HepG2 (cell line): ENCODE data around the gene DUS1L. TPM values are rescaled to one million over a fixed set of nuclear protein-coding genes. Genes with fewer than 3 reads are reported as not detected.

Experiments used
- BCL3 ChIP-seq: sonication (generic); formaldehyde crosslinking; IDR thresholded peaks from 2 replicates; pipeline ENCODE4 v1.5.1; 2020; ENCODE audit warnings: mild to moderate bottlenecking, missing genetic modification reagents, moderate library complexity
- DZIP1 ChIP-seq: sonication (generic); formaldehyde crosslinking; IDR thresholded peaks from 2 replicates; pipeline ENCODE4 v1.5.0; 2020; ENCODE audit warnings: mild to moderate bottlenecking, missing genetic modification reagents
- FOXP1 ChIP-seq, 2 experiments: fragments of 450-650 bp in 1 of 2; IDR thresholded peaks; 2 replicates each; pipeline ENCODE4 v1.6.1; 2017 to 2018; ENCODE audit warnings: antibody characterized with exemption in 1 of 2
- GATAD1 ChIP-seq: IDR thresholded peaks from 2 replicates; pipeline ENCODE4 v1.6.1; 2016; ENCODE audit warnings: missing genetic modification reagents, missing compliant biosample characterization
- GFI1 ChIP-seq: sonication (generic); formaldehyde crosslinking; IDR thresholded peaks from 2 replicates; pipeline ENCODE4 v1.5.0; 2020; ENCODE audit warnings: missing genetic modification reagents, mild to moderate bottlenecking, borderline replicate concordance
- GTF2F1 ChIP-seq: fragments of 150-350 bp; IDR thresholded peaks from 2 replicates; pipeline ENCODE4 v1.6.1; 2014; ENCODE audit warnings: low read length
- HIVEP1 ChIP-seq: sonication (generic); formaldehyde crosslinking; IDR thresholded peaks from 2 replicates; pipeline ENCODE4 v1.4.0; 2020; ENCODE audit warnings: mild to moderate bottlenecking, missing genetic modification reagents
- HMGXB4 ChIP-seq, 2 experiments: sonication (generic) in 1 of 2; formaldehyde crosslinking in 1 of 2; IDR thresholded peaks; 2 replicates each; pipeline versions ENCODE4 v1.4.0 to v1.6.1; 2018 to 2020; ENCODE audit warnings: missing genetic modification reagents in 2 of 2, borderline replicate concordance in 1 of 2, low read depth in 1 of 2, mild to moderate bottlenecking in 1 of 2, missing biosample characterization in 1 of 2
- HNRNPL ChIP-seq: fragments of 200-400 bp; formaldehyde crosslinking; IDR thresholded peaks from 2 replicates; pipeline ENCODE4 v1.6.1; 2017; ENCODE audit warnings: mild to moderate bottlenecking, low read depth, low read length
- IRF1 ChIP-seq: sonication (generic); formaldehyde crosslinking; IDR thresholded peaks from 2 replicates; pipeline ENCODE4 v1.4.0; 2020; ENCODE audit warnings: low read depth, mild to moderate bottlenecking, missing genetic modification reagents
- MLXIP ChIP-seq: sonication (generic); formaldehyde crosslinking; IDR thresholded peaks from 2 replicates; pipeline ENCODE4 v1.9.0; 2021; ENCODE audit warnings: missing genetic modification reagents, borderline replicate concordance
- MZF1 ChIP-seq: sonication (generic); formaldehyde crosslinking; IDR thresholded peaks from 2 replicates; pipeline ENCODE4 v1.8.1; 2023; ENCODE audit warnings: mild to moderate bottlenecking, missing genetic modification reagents, borderline replicate concordance
- PHF8 ChIP-seq: sonication (generic); formaldehyde crosslinking; IDR thresholded peaks from 2 replicates; pipeline ENCODE4 v1.5.0; 2020; ENCODE audit warnings: missing genetic modification reagents
- PTBP1 ChIP-seq: fragments of 200-400 bp; formaldehyde crosslinking; IDR thresholded peaks from 2 replicates; pipeline ENCODE4 v1.6.1; 2018; ENCODE audit warnings: low read length, low read depth; ENCODE audit not compliant: poor library complexity, severe bottlenecking
- ZFX ChIP-seq: sonication (generic); formaldehyde crosslinking; IDR thresholded peaks from 2 replicates; pipeline ENCODE4 v1.4.0; 2020; ENCODE audit warnings: mild to moderate bottlenecking, low read depth, missing genetic modification reagents, moderate library complexity
- ZNF205 ChIP-seq: IDR thresholded peaks from 2 replicates; pipeline ENCODE4 v1.6.1; 2018; ENCODE audit warnings: missing biosample characterization, missing genetic modification reagents
- ZNF225 ChIP-seq: sonication (generic); formaldehyde crosslinking; IDR thresholded peaks from 2 replicates; pipeline ENCODE4 v1.4.0; 2020; ENCODE audit warnings: mild to moderate bottlenecking, missing genetic modification reagents
- ZNF777 ChIP-seq: sonication (generic); formaldehyde crosslinking; IDR thresholded peaks from 2 replicates; pipeline ENCODE4 v1.4.0; 2020; ENCODE audit warnings: missing genetic modification reagents
- polyA plus RNA-seq, 8 experiments: library from polyadenylated mRNA; depleted of rRNA in 3 of 8; stranded (reverse) in 7 of 8; unstranded in 1 of 8; fragments of >200 nt; fragmentation: Illumina TruSeq in 4 of 8; extraction: Trizol in 4 of 8; gene quantifications; 2 replicates each; pipeline versions ENCODE4 v1.2.1 to v1.2.3, GENCODE V29; 2011 to 2016; ENCODE audit warnings: low read depth in 4 of 8, missing spikeins in 1 of 8, mixed read lengths in 1 of 8; ENCODE audit not compliant: insufficient read depth in 1 of 8
- total RNA-seq, 5 experiments: library from RNA; depleted of rRNA; stranded (reverse); fragments of >200 nt; fragmentation: Illumina TruSeq; extraction: Trizol; gene quantifications; 2 replicates each; pipeline ENCODE4 v1.2.3, GENCODE V29; 2016; ENCODE audit warnings: low read depth in 1 of 5

The DUS1L gene
- total and polyA plus RNA-seq, 2 of the 13 experiments (the other 11 are each of a cell fraction or from before 2014, with no cell fraction given) = 81.0 to 109 TPM

- TF ChIP-seq ZNF225 (CRISPR knock-in tag) (no peak), GATAD1 (CRISPR knock-in tag) (0 out of 2 replicates have a peak, but pooled peaks have one; percentile 51), ZNF205 (CRISPR knock-in tag) (no peak), PHF8 (CRISPR knock-in tag) (peak; percentile 73), GFI1 (CRISPR knock-in tag) (no peak; the same call in 1 of the 2 replicates), DZIP1 (CRISPR knock-in tag) (peak; percentile 92; the same call in 1 of the 2 replicates), ZFX (peak; percentile 51), ZNF777 (CRISPR knock-in tag) (peak; percentile 43; the same call in 1 of the 2 replicates), IRF1 (CRISPR knock-in tag) (0 out of 2 replicates have a peak, but pooled peaks have one; percentile 81), HIVEP1 (CRISPR knock-in tag) (peak; percentile 76; the same call in 1 of the 2 replicates), BCL3 (no peak; the same call in 1 of the 2 replicates), PTBP1 (peak; percentile 37), GTF2F1 (no peak), FOXP1 (IDR thresholded peaks at IDR 0.05) (no peak), FOXP1 (CRISPR knock-in tag; IDR thresholded peaks at IDR 0.05) (no peak), MLXIP (peak; percentile 28; the same call in 1 of the 2 replicates), MZF1 (CRISPR knock-in tag) (0 out of 2 replicates have a peak, but pooled peaks have one; percentile 64), HNRNPL (peak; percentile 66), HMGXB4 (CRISPR knock-in tag; IDR thresholded peaks at IDR 0.05; ENCODE audit: borderline replicate concordance in 1 of 2, low read depth in 1 of 2) (peak in 1 of 2 experiments; percentile 86; a peak in 2 of 4 replicates)
Measured at GRCh38 chr17:82022310-82022980, 43.2 kb downstream of the DUS1L start, which contains the start of gene CENPX (continued).
